Transverse colon (tissue), 4 donors: ENCODE measurements around the gene AFF1. TPM values are rescaled to one million over a fixed set of nuclear protein-coding genes. Genes with fewer than 3 reads are reported as not detected.

Experiments used
- DNase-seq: peaks from one replicate; pipeline ENCODE4 v3.0.0-alpha.2; 2019
- H3K27ac ChIP-seq, 4 donors: fragments of 200-600 bp; sonication (generic); 2 replicates each; pipeline ENCODE4 v1.5.1; 2016 to 2018; ENCODE audit warnings: inconsistent platforms in 4 of 4
- H3K27me3 ChIP-seq: fragments of 200-600 bp; sonication (generic); 2 replicates; pipeline ENCODE4 v1.5.1; 2017; ENCODE audit warnings: inconsistent platforms
- H3K36me3 ChIP-seq, 4 donors: fragments of 200-600 bp; sonication (generic); 2 replicates each; pipeline ENCODE4 v1.5.1; 2017 to 2019; ENCODE audit warnings: inconsistent platforms in 4 of 4
- H3K4me1 ChIP-seq, 4 donors: fragments of 200-600 bp; sonication (generic); 2 replicates each; pipeline ENCODE4 v1.5.1; 2017 to 2020; ENCODE audit warnings: inconsistent platforms in 4 of 4
- H3K4me3 ChIP-seq, 4 donors: fragments of 200-600 bp; sonication (generic); 1 replicate in 1 of 4; 2 replicates in 3 of 4; pipeline versions ENCODE4 v1.5.1 to v1.6.1; 2017 to 2019; ENCODE audit warnings: inconsistent platforms in 4 of 4
- H3K9me3 ChIP-seq, 2 donors: fragments of 200-600 bp; sonication (generic); 2 replicates each; pipeline ENCODE4 v1.5.1; 2017 to 2019; ENCODE audit warnings: inconsistent platforms in 2 of 2
- EP300 ChIP-seq: sonication (generic); formaldehyde crosslinking; IDR thresholded peaks from one replicate; pipeline ENCODE4 v1.6.1; 2017; ENCODE audit warnings: antibody characterized with exemption, low read depth
- POLR2A ChIP-seq: fragments of 450-650 bp; IDR thresholded peaks from one replicate; pipeline ENCODE4 v1.6.1; 2016; ENCODE audit warnings: antibody characterized with exemption, mild to moderate bottlenecking, moderate library complexity
- POLR2AphosphoS5 ChIP-seq, 3 donors: sonication (generic); formaldehyde crosslinking; IDR thresholded peaks; one replicate each; pipeline ENCODE4 v1.6.1; 2016; ENCODE audit warnings: antibody characterized with exemption in 3 of 3
- WGBS, 2 donors: methylation state at CpG; one replicate each; pipeline ENCODE4 v1.1.5; 2018; ENCODE audit warnings: low coverage in 1 of 2; 5-methylcytosine and 5-hydroxymethylcytosine counted together
- in situ Hi-C, 4 donors: fragments of 200-750 bp; cut with MboI; loops; one replicate each; pipeline versions ENCODE4 v1.15.0 to v1.15.1; 2017; ENCODE audit warnings: low sequenced_read_pairs in 3 of 4, low pct_ligation_motif_present in 1 of 4, low pct_unique_long_range_greater_than_20kb in 1 of 4
- intact Hi-C: fragments of 100-400 bp; cut with DNase I; formaldehyde crosslinking; loops from one replicate; pipeline ENCODE4 v1.15.1; 2023; ENCODE audit warnings: low total_unique reads
- total RNA-seq, 4 donors: library from RNA; depleted of rRNA; stranded (reverse); fragments of >200 nt; gene quantifications; one replicate each; pipeline ENCODE4 v1.1.0, GENCODE V29; 2016
- TF ChIP-seq, protein P1 (sequence below), 5 experiments: fragments of 200-600 bp in 3 of 5; fragments of 450-650 bp in 2 of 5; sonication (generic) in 3 of 5; IDR thresholded peaks; 1 replicate in 2 of 5; 2 replicates in 3 of 5; pipeline ENCODE4 v1.5.1; 2016 to 2017; ENCODE audit warnings: antibody characterized with exemption in 5 of 5, inconsistent platforms in 3 of 5, mild to moderate bottlenecking in 2 of 5, moderate library complexity in 1 of 5

The AFF1 gene
- total RNA-seq, 4 donors from 2014 or later = 77.1 to 151 (median 97.0) TPM

DNA sequence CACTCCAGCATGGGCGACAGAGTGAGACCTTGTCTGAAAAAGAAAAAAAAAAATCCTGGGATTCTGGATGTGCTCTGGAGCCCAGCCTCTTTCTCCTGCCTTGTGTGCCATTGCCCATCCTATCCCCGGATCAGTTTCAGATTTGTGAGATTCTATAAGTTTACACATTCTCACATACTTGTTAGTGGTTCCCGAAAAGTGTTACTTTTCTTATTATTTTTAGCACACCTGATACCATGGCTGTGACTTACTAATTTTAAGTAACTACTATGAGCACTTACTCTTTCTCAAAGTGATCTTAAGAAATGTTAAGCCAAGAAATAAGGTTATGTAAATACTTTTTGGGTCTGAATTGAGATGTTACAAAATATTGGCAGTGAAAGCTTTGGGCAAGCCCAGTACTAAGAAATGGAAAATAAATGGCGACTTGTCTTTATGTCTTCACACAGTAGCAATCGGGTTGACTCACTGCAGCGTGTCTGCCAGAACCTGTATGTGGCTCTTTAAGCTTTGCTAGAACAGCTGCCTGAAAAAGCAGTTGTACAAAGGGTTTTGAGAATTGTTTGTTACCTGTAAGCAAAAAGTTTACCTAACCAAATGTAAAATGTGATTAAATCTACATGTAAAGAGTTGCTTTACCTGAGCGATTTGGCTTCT is 166.9 kb downstream of the AFF1 start:
- H3K27ac ChIP-seq = peak overlapping the region in 2 of 4 donors; percentile 11 to 79
- intact Hi-C loops (loop anchor here (10.0 kb wide), 1 partner anchor 167 kb away; the partner anchor contains the start of gene AFF1), in situ Hi-C loops (no loop called here)
- peaks cover 17 to 58% (median 26%) of the 10 kb centered on the region in 4 donors for H3K4me1 ChIP-seq
- DNase-seq = no peak
- H3K9me3 ChIP-seq = no peaks in the 10 kb centered on the region
- TF ChIP-seq, protein P1, sequence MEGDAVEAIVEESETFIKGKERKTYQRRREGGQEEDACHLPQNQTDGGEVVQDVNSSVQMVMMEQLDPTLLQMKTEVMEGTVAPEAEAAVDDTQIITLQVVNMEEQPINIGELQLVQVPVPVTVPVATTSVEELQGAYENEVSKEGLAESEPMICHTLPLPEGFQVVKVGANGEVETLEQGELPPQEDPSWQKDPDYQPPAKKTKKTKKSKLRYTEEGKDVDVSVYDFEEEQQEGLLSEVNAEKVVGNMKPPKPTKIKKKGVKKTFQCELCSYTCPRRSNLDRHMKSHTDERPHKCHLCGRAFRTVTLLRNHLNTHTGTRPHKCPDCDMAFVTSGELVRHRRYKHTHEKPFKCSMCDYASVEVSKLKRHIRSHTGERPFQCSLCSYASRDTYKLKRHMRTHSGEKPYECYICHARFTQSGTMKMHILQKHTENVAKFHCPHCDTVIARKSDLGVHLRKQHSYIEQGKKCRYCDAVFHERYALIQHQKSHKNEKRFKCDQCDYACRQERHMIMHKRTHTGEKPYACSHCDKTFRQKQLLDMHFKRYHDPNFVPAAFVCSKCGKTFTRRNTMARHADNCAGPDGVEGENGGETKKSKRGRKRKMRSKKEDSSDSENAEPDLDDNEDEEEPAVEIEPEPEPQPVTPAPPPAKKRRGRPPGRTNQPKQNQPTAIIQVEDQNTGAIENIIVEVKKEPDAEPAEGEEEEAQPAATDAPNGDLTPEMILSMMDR (IDR thresholded peaks at IDR 0.05) = no peak
- TF ChIP-seq EP300 (no peak), POLR2AphosphoS5 (IDR thresholded peaks at IDR 0.05) (no peak), POLR2A (no peak)
- 92 to 97% methylated on average over 5 to 7 of the region's 7 CpGs for WGBS, 2 donors
- no peaks in the 10 kb centered on the region for H3K27me3 ChIP-seq
- no peak overlapping the region for H3K4me3 ChIP-seq
- H3K36me3 ChIP-seq = peaks cover 0 to 9% (median 0%) of the 10 kb centered on the region in 4 donors

DNA sequence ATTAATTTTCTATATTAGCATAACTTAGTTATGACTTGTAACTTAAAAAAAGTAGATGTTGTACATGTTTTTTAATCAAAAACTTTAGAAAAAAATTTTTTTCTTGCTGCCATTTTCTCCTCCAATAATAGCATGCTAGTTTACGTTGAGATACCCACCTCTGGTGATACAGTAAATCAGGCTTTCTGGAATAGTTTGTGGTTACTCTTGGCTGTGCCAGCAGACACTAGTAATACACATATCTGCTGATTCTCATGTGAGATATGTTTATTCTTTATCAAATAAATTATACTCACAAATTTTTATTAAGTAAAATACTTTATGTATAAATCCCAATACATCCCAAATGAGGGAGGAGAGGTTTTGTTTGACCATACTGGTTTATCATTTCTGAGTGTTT is 168.3 kb downstream of the AFF1 start:
- Histone ChIP-seq H3K9me3 (no peaks in the 10 kb centered on the region), H3K27ac (peak overlapping the region; percentile 72 to 79 (median 76)), H3K4me3 (no peak overlapping the region), H3K27me3 (no peaks in the 10 kb centered on the region), H3K36me3 (peaks cover 0 to 9% (median 1%) of the 10 kb centered on the region in 4 donors), H3K4me1 (peaks cover 17 to 62% (median 30%) of the 10 kb centered on the region in 4 donors)
- no peak for DNase-seq
- in situ Hi-C loops (no loop called here), intact Hi-C loops (loop anchor here (10.0 kb wide), 1 partner anchor 168 kb away; the partner anchor contains the start of gene AFF1)
- WGBS, 2 donors = 69 to 71% methylated on average over 1 of the region's 1 CpG
- TF ChIP-seq POLR2A (no peak), POLR2AphosphoS5 (IDR thresholded peaks at IDR 0.05) (no peak), EP300 (no peak)
- TF ChIP-seq, protein P1 (IDR thresholded peaks at IDR 0.05) = no peak

DNA sequence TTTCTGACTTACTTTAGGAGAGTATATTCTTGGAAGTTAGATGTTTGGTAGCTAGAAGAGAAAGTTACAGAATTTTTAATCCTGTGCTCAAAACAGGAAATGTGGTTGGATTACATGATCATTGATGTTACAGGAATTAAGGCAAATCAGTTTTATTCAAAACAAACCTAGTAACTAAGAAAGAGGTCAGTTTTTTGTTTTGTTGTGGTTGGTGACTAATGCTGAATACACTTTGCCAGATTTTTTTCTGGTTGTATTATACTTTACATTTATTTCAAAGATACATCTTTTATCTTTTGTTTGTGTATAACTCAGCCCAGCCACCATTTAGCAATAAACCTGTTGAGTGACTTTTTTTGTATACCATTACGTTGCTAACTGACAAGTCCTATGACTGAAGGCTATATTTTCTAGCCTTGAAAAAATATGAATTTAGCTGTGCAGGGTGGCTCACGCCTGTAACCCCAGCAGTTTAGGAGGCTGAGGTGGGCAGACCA is 168.9 kb downstream of the AFF1 start:
- Histone ChIP-seq H3K4me3 (no peak overlapping the region), H3K4me1 (peaks cover 17 to 62% (median 31%) of the 10 kb centered on the region in 4 donors), H3K27me3 (no peaks in the 10 kb centered on the region), H3K36me3 (peaks cover 0 to 15% (median 4%) of the 10 kb centered on the region in 4 donors), H3K9me3 (no peaks in the 10 kb centered on the region), H3K27ac (peak overlapping the region; percentile 72 to 79 (median 76))
- intact Hi-C loops (loop anchor here (10.0 kb wide), 1 partner anchor 169 kb away; the partner anchor contains the start of gene AFF1), in situ Hi-C loops (no loop called here)
- WGBS, 2 donors = 35 to 36% methylated on average over 2 of the region's 2 CpGs
- TF ChIP-seq EP300 (no peak), POLR2AphosphoS5 (IDR thresholded peaks at IDR 0.05) (no peak), POLR2A (no peak)
- TF ChIP-seq, protein P1 (IDR thresholded peaks at IDR 0.05) = no peak
- no peak for DNase-seq

DNA sequence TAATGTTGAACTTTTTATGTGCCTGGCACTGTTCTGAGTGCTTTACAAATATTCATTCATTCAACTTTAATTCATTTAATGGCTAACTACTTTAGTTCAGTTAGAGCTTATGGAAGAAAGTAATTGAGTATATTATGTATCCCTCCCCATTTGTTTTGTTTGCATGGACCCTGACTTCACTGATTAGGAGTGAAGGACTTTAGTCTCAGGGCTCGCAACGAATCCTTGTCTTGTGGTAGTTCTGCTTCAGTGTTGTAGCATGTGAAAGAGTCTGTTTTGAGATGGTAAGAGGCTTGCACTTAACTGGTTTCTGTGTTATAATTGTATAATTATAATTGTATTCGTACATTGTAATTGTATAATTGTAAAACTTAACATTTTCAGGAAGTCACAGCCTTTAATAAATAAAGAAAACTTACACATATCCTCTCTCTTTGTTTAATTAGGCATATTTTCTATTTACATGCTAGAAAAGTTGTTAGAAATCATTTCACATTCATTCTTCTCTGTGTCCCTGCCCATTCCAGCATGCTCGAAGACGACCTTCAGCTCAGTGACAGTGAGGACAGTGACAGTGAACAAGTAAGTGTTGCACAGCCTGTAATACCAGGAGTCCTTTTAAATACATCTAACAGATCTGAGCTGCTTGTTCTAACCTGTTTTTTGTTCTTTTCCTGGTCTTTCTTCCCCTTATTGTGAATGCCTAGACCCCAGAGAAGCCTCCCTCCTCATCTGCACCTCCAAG is 170.5 kb downstream of the AFF1 start:
- no peak for DNase-seq
- WGBS, 2 donors = 58 to 60% methylated on average over 5 of the region's 5 CpGs
- TF ChIP-seq EP300 = no peak
- H3K9me3 ChIP-seq = no peaks in the 10 kb centered on the region
- intact Hi-C loops = loop anchor here (10.0 kb wide), 1 partner anchor 170 kb away; the partner anchor contains the start of gene AFF1
- in situ Hi-C loops = no loop called here
- no peaks in the 10 kb centered on the region for H3K27me3 ChIP-seq
- H3K4me1 ChIP-seq = peaks cover 17 to 51% (median 30%) of the 10 kb centered on the region in 4 donors
- H3K27ac ChIP-seq = peak overlapping the region in 3 of 4 donors; percentile 76 to 79 (median 77)
- H3K4me3 ChIP-seq = no peak overlapping the region
- H3K36me3 ChIP-seq = peaks cover 0 to 22% (median 4%) of the 10 kb centered on the region in 4 donors
